Measurements from ENCODE around the gene BYSL.
A peak's percentile ranks its signal among the peaks of the same experiment; 100 is the strongest.

BYSL gene

GRCh38 chr6:41878961-41879405 lies 42.3 kb upstream of the BYSL start:
- TF ChIP-seq CTCF (IDR thresholded peaks at IDR 0.05; ENCODE audit: control insufficient read depth, insufficient read depth, low read depth, low read length, missing control alignments), result no peak
- H3K4me3 ChIP-seq (ENCODE audit: control insufficient read depth, low read depth, low read length), result no peak overlapping the region
- DNase-seq (ENCODE audit: low read depth), result peak; percentile 63

- no peak for TF ChIP-seq CTCF (IDR thresholded peaks at IDR 0.05; ENCODE audit: control insufficient read depth, insufficient read depth, low read depth, low read length, missing control alignments)
- no peak overlapping the region for H3K4me3 ChIP-seq (ENCODE audit: control insufficient read depth, low read depth, low read length)
- DNase-seq (ENCODE audit: low read depth), result no peak
These were observed 39.8 kb upstream of the BYSL start for GRCh38 chr6:41881506-41881905.

- no peak overlapping the region for H3K4me3 ChIP-seq (ENCODE audit: control insufficient read depth, low read depth, low read length)
- DNase-seq (ENCODE audit: low read depth), result no peak
- no peak for TF ChIP-seq CTCF (IDR thresholded peaks at IDR 0.05; ENCODE audit: control insufficient read depth, insufficient read depth, low read depth, low read length, missing control alignments)
These were observed 36.3 kb upstream of the BYSL start for GRCh38 chr6:41884957-41885356.

- DNase-seq (ENCODE audit: low read depth), result no peak
- no peak overlapping the region for H3K4me3 ChIP-seq (ENCODE audit: control insufficient read depth, low read depth, low read length)
- TF ChIP-seq CTCF (IDR thresholded peaks at IDR 0.05; ENCODE audit: control insufficient read depth, insufficient read depth, low read depth, low read length, missing control alignments), result no peak
These were observed 35.4 kb upstream of the BYSL start for GRCh38 chr6:41885930-41886329.

GRCh38 chr6:41887331-41887751 lies 34.0 kb upstream of the BYSL start:
- no peak for TF ChIP-seq CTCF (IDR thresholded peaks at IDR 0.05; ENCODE audit: control insufficient read depth, insufficient read depth, low read depth, low read length, missing control alignments)
- no peak overlapping the region for H3K4me3 ChIP-seq (ENCODE audit: control insufficient read depth, low read depth, low read length)
- DNase-seq (ENCODE audit: low read depth), result no peak

GRCh38 chr6:41892921-41893564 lies 28.3 kb upstream of the BYSL start:
- DNase-seq (ENCODE audit: low read depth), result no peak
- TF ChIP-seq CTCF (IDR thresholded peaks at IDR 0.05; ENCODE audit: control insufficient read depth, insufficient read depth, low read depth, low read length, missing control alignments), result no peak
- no peak overlapping the region for H3K4me3 ChIP-seq (ENCODE audit: control insufficient read depth, low read depth, low read length)
